H1 (cell line): ENCODE measurements around the gene AP1M1. TPM values are rescaled to one million over a fixed set of nuclear protein-coding genes. Genes with fewer than 3 reads are reported as not detected.

ENCODE experiments used
- CTCF ChIA-PET: fragments of 300-600 bp; sonication (Branson Sonifier 250); formaldehyde crosslinking; loops from one replicate; lab custom pipeline; 2021; ENCODE audit not compliant: partially characterized antibody; lab: Charles Lee
- POLR2A ChIA-PET: fragments of 300-600 bp; sonication (Branson Sonifier 250); formaldehyde crosslinking; loops from one replicate; lab custom pipeline; 2021; ENCODE audit warnings: inconsistent platforms; ENCODE audit not compliant: partially characterized antibody; lab: Charles Lee
- DNase-seq, 2 experiments: peaks; one replicate each; pipeline versions ENCODE4 v3.0.0 to v3.0.0-alpha.2; 2010 to 2022; ENCODE audit warnings: low spot score in 2 of 2, low read depth in 1 of 2, mixed read lengths in 1 of 2
- FAIRE-seq: peaks from 2 replicates; lab custom pipeline; 2011; peaks lifted over from hg19 to GRCh38; lab: Jason Lieb, UNC
- H2AFZ ChIP-seq: 2 replicates; pipeline ENCODE4 v1.8.1; 2012; ENCODE audit warnings: low read length, inconsistent platforms
- H2AK5ac ChIP-seq: 2 replicates; pipeline ENCODE4 v1.6.1; 2013; ENCODE audit warnings: low read depth, low read length
- H2BK120ac ChIP-seq: replicated peaks from 2 replicates; pipeline ENCODE3; 2013; ENCODE audit warnings: low read depth, low read length, inconsistent platforms
- H2BK12ac ChIP-seq: 2 replicates; pipeline ENCODE4 v1.6.1; 2013; ENCODE audit warnings: low read depth, low read length
- H2BK15ac ChIP-seq: 2 replicates; pipeline ENCODE4 v1.6.1; 2013; ENCODE audit warnings: low read length
- H2BK20ac ChIP-seq: 2 replicates; pipeline ENCODE4 v1.6.1; 2013; ENCODE audit warnings: low read length
- H2BK5ac ChIP-seq: 2 replicates; pipeline ENCODE4 v1.6.1; 2013; ENCODE audit warnings: low read depth, low read length
- H3K14ac ChIP-seq: 2 replicates; pipeline ENCODE4 v1.6.1; 2013; ENCODE audit warnings: inconsistent platforms; ENCODE audit not compliant: insufficient read length
- H3K18ac ChIP-seq: 2 replicates; pipeline ENCODE4 v1.6.1; 2013; ENCODE audit warnings: low read length; ENCODE audit errors: extremely low read depth
- H3K23ac ChIP-seq: 2 replicates; pipeline ENCODE4 v1.6.1; 2013; ENCODE audit warnings: inconsistent platforms; ENCODE audit not compliant: insufficient read length
- H3K23me2 ChIP-seq: 2 replicates; pipeline ENCODE4 v1.6.1; 2013; ENCODE audit warnings: low read depth, low read length
- H3K27ac ChIP-seq: 2 replicates; pipeline ENCODE4 v1.6.1; 2011; ENCODE audit warnings: low read depth, low read length, inconsistent platforms
- H3K27me3 ChIP-seq, 4 experiments: replicated peaks in 1 of 4; 1 replicate in 1 of 4; 2 replicates in 3 of 4; pipeline versions ENCODE4 v1.6.1 to v1.8.1; 2011 to 2013; ENCODE audit warnings: low read length in 3 of 4, mild to moderate bottlenecking in 3 of 4, inconsistent platforms in 2 of 4, mixed read lengths in 2 of 4, moderate library complexity in 1 of 4; ENCODE audit not compliant: control insufficient read depth in 3 of 4, insufficient read depth in 3 of 4; ENCODE audit errors: extremely low read depth in 1 of 4
- H3K36me3 ChIP-seq, 4 experiments: 2 replicates each; pipeline versions ENCODE4 v1.6.1 to v1.8.1; 2011 to 2013; ENCODE audit warnings: mild to moderate bottlenecking in 4 of 4, low read length in 3 of 4, moderate library complexity in 2 of 4, control low read depth in 1 of 4, inconsistent platforms in 1 of 4; ENCODE audit not compliant: insufficient read depth in 4 of 4, control insufficient read depth in 2 of 4
- H3K4ac ChIP-seq: replicated peaks from 2 replicates; pipeline ENCODE3; 2013; ENCODE audit warnings: low read length, low read depth, mixed read lengths, inconsistent platforms; ENCODE audit not compliant: insufficient read length
- H3K4me1 ChIP-seq, 4 experiments: replicated peaks in 1 of 4; 1 replicate in 1 of 4; 2 replicates in 3 of 4; pipeline versions ENCODE4 v1.6.1 to v1.8.1; 2011 to 2013; ENCODE audit warnings: low read length in 3 of 4, inconsistent platforms in 2 of 4, mixed read lengths in 1 of 4; ENCODE audit not compliant: insufficient read depth in 4 of 4, control insufficient read depth in 3 of 4
- H3K4me2 ChIP-seq, 2 experiments: 2 replicates each; pipeline versions ENCODE4 v1.6.1 to v1.8.1; 2011 to 2013; ENCODE audit warnings: low read depth in 2 of 2, low read length in 2 of 2, control low read depth in 1 of 2, inconsistent platforms in 1 of 2, mild to moderate bottlenecking in 1 of 2; ENCODE audit not compliant: insufficient read depth in 1 of 2
- H3K4me3 ChIP-seq, 4 experiments: fragments of 200-600, 300-600 bp in 1 of 4; sonication (generic), shearing (Covaris generic), sonication (Bioruptor Twin) in 1 of 4; 2 replicates each; pipeline versions ENCODE4 v1.5.1 to v1.8.1; 2011 to 2016; ENCODE audit warnings: low read length in 4 of 4, low read depth in 3 of 4, control low read depth in 2 of 4, inconsistent platforms in 2 of 4, mild to moderate bottlenecking in 2 of 4, mixed read lengths in 1 of 4, moderate library complexity in 1 of 4; ENCODE audit not compliant: insufficient read depth in 2 of 4; ENCODE audit errors: extremely low read depth in 1 of 4
- H3K56ac ChIP-seq: replicated peaks from 2 replicates; pipeline ENCODE3; 2013; ENCODE audit warnings: low read depth, mild to moderate bottlenecking, mixed read lengths, low read length, inconsistent platforms; ENCODE audit not compliant: insufficient read length
- H3K79me1 ChIP-seq: 2 replicates; pipeline ENCODE4 v1.6.1; 2013; ENCODE audit warnings: low read depth, low read length, control low read depth
- H3K79me2 ChIP-seq, 2 experiments: 2 replicates each; pipeline versions ENCODE4 v1.6.1 to v1.8.1; 2012 to 2013; ENCODE audit warnings: low read length in 2 of 2, mild to moderate bottlenecking in 2 of 2, inconsistent platforms in 1 of 2; ENCODE audit not compliant: insufficient read depth in 2 of 2, control insufficient read depth in 1 of 2
- H3K9ac ChIP-seq, 4 experiments: replicated peaks in 1 of 4; 1 replicate in 1 of 4; 2 replicates in 3 of 4; pipeline versions ENCODE4 v1.6.1 to v1.8.1; 2011 to 2013; ENCODE audit warnings: low read depth in 3 of 4, low read length in 3 of 4, control low read depth in 2 of 4, mild to moderate bottlenecking in 2 of 4, moderate library complexity in 2 of 4, inconsistent platforms in 1 of 4; ENCODE audit errors: extremely low read depth in 1 of 4
- H3K9me3 ChIP-seq, 2 experiments: 2 replicates each; pipeline versions ENCODE4 v1.6.1 to v1.8.1; 2012 to 2013; ENCODE audit warnings: mild to moderate bottlenecking in 2 of 2, moderate library complexity in 2 of 2, control low read depth in 1 of 2, inconsistent platforms in 1 of 2, low read depth in 1 of 2, low read length in 1 of 2, mixed read lengths in 1 of 2; ENCODE audit not compliant: insufficient read depth in 2 of 2
- H4K20me1 ChIP-seq, 2 experiments: replicated peaks in 1 of 2; 2 replicates each; pipeline versions ENCODE3 to v1.8.1; 2011 to 2013; ENCODE audit warnings: inconsistent platforms in 2 of 2, low read length in 2 of 2, mild to moderate bottlenecking in 1 of 2; ENCODE audit not compliant: insufficient read depth in 2 of 2, control insufficient read depth in 1 of 2
- H4K5ac ChIP-seq: 2 replicates; pipeline ENCODE4 v1.6.1; 2013; ENCODE audit warnings: low read length, low read depth, mixed read lengths, inconsistent platforms; ENCODE audit not compliant: insufficient read length
- H4K8ac ChIP-seq: 2 replicates; pipeline ENCODE4 v1.8.0; 2013; ENCODE audit warnings: mild to moderate bottlenecking, moderate library complexity, low read length, inconsistent platforms; ENCODE audit not compliant: insufficient read depth; ENCODE audit errors: extremely low read depth
- H4K91ac ChIP-seq: replicated peaks from 2 replicates; pipeline ENCODE3; 2013; ENCODE audit warnings: low read length, mixed read lengths, inconsistent platforms; ENCODE audit not compliant: insufficient read length
- BACH1 ChIP-seq: IDR thresholded peaks from 2 replicates; pipeline ENCODE4 v1.6.1; 2012; ENCODE audit warnings: low read length, improper control_type of control experiment
- CBX5 ChIP-seq: fragments of 300-800, 300-1000 bp; sonication (generic); IDR thresholded peaks from 2 replicates; pipeline ENCODE4 v1.7.1; 2016; ENCODE audit warnings: antibody characterized with exemption, low read length, low read depth
- GABPA ChIP-seq: IDR thresholded peaks from 2 replicates; pipeline ENCODE4 v1.6.1; 2011; ENCODE audit warnings: mild to moderate bottlenecking, low read length, moderate library complexity, borderline replicate concordance; ENCODE audit not compliant: insufficient read depth
- POLR2AphosphoS5 ChIP-seq: IDR thresholded peaks from 2 replicates; pipeline ENCODE4 v1.6.1; 2011; ENCODE audit warnings: low read depth, low read length
- RAD21 ChIP-seq, 2 experiments: IDR thresholded peaks in 1 of 2; conservative IDR thresholded peaks in 1 of 2; 2 replicates each; pipeline ENCODE4 v1.6.1; 2011; ENCODE audit warnings: low read depth in 2 of 2, low read length in 2 of 2, improper control_type of control experiment in 1 of 2, inconsistent platforms in 1 of 2, mild to moderate bottlenecking in 1 of 2, moderate library complexity in 1 of 2
- RBBP5 ChIP-seq: IDR thresholded peaks from 2 replicates; pipeline ENCODE4 v1.7.1; 2012; ENCODE audit warnings: low read depth, mild to moderate bottlenecking, inconsistent platforms, low read length, moderate library complexity, borderline replicate concordance
- SIX5 ChIP-seq: IDR thresholded peaks from 2 replicates; pipeline ENCODE4 v1.6.1; 2011; ENCODE audit warnings: mild to moderate bottlenecking, low read depth, low read length
- SUZ12 ChIP-seq: fragments of 200-600 bp; sonication (generic); IDR thresholded peaks from 2 replicates; pipeline ENCODE4 v1.6.1; 2012; ENCODE audit warnings: mild to moderate bottlenecking, inconsistent platforms, low read length, moderate library complexity, mixed read lengths
- WGBS, 2 experiments: shearing (Covaris generic) in 1 of 2; methylation state at CpG; one replicate each; pipeline versions ENCODE4 v1.1.6 to v1.1.7; 2013 to 2015; ENCODE audit warnings: low lambda C conversion rate in 2 of 2, mixed read lengths in 2 of 2, inconsistent platforms in 1 of 2, low coverage in 1 of 2, missing lambda C conversion rate in 1 of 2; ENCODE audit not compliant: insufficient replicate concordance in 2 of 2, insufficient coverage in 1 of 2, insufficient read length in 1 of 2; ENCODE audit errors: extremely low coverage in 1 of 2, missing lambda C conversion rate in 1 of 2; 5-methylcytosine and 5-hydroxymethylcytosine counted together
- polyA plus RNA-seq, 7 experiments: library from polyadenylated mRNA; depleted of rRNA in 3 of 7; stranded (reverse) in 5 of 7; unstranded in 2 of 7; fragments of >200 nt in 5 of 7; fragments of 200-250 nt in 2 of 7; gene quantifications; 1 replicate in 5 of 7; 2 replicates in 1 of 7; 4 replicates in 1 of 7; pipeline versions ENCODE4 v1.2.1 to v1.2.3, GENCODE V29; 2011 to 2013; ENCODE audit warnings: missing spikeins in 2 of 7, mixed read lengths in 2 of 7
- total RNA-seq: library from RNA; stranded (reverse); fragmentation: NEBNext Ultra II Directional; extraction: Animal tissue kit (Norgen Biotek cat#: 25700); gene quantifications from 2 replicates; pipeline ENCODE4 v1.2.1, GENCODE V29; 2021
- TF ChIP-seq, protein P1 (sequence below), 3 experiments: IDR thresholded peaks; 1 replicate in 2 of 3; 2 replicates in 1 of 3; pipeline versions ENCODE4 v1.5.1 to v1.6.1; 2011; ENCODE audit warnings: low read length in 3 of 3, mild to moderate bottlenecking in 3 of 3, inconsistent platforms in 2 of 3, low read depth in 1 of 3, moderate library complexity in 1 of 3; ENCODE audit not compliant: insufficient read depth in 1 of 3; ENCODE audit errors: control extremely low read depth in 1 of 3

AP1M1 gene
- total and polyA plus RNA-seq, 2 of the 8 experiments (the other 6 are each of a cell fraction or from before 2014, with no cell fraction given) = 30.9 to 37.5 TPM

DNA sequence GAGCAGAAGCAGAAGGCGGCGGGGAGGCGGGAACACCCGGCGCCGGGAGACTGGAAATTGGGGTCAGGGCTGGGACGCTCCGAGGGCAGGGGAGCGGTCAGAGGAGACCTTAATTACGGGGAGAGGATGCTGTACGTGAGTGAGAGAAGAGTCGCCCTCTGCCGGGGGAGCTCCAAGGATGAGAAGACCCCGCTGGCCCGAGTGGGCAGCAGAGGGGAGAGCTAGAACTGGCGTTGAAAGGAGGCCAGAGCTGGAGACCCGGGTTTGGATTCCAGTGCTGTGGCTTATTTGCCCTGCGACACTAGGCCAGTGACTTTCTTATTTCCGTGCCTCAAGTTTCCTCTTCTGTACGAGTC, 12.0 kb upstream of the AP1M1 start:
- Histone ChIP-seq H3K14ac (no peak overlapping the region), H3K23me2 (peaks cover 3% of the 10 kb centered on the region; the same call in 1 of the 2 replicates), H3K27ac (peak overlapping the region; percentile 80; the same call in 1 of the 2 replicates), H3K9me3 (no peaks in the 10 kb centered on the region), H3K27me3 (no peaks in the 10 kb centered on the region), H4K20me1 (peaks cover 4 to 9% of the 10 kb centered on the region in 2 experiments), H3K18ac (peak overlapping the region; percentile 60; the same call in 1 of the 2 replicates), H4K5ac (no peak overlapping the region), H3K79me2 (peaks cover 0 to 18% of the 10 kb centered on the region in 2 experiments; a peak in 3 of 4 replicates), H2BK5ac (peak overlapping the region; percentile 44; the same call in 1 of the 2 replicates), H3K4me2 (peak overlapping the region; percentile 69 to 70), H2BK120ac (no peak overlapping the region), H2AFZ (no peak overlapping the region), H4K91ac (no peak overlapping the region), H3K4ac (no peak overlapping the region), H3K23ac (no peak overlapping the region), H2AK5ac (no peak overlapping the region), H2BK15ac (no peak overlapping the region), H2BK20ac (no peak overlapping the region), H3K4me3 (peak overlapping the region; percentile 71 to 96 (median 92)), H3K4me1 (peaks cover 0 to 2% (median 0%) of the 10 kb centered on the region in 4 experiments; a peak in 1 of 7 replicates), H3K36me3 (peaks cover 3 to 24% (median 8%) of the 10 kb centered on the region in 4 experiments), H3K56ac (no peak overlapping the region), H3K79me1 (peaks cover 10% of the 10 kb centered on the region), H4K8ac (peak overlapping the region; percentile 97; the same call in 1 of the 2 replicates), H3K9ac (peak overlapping the region; percentile 73 to 87 (median 82)), H2BK12ac (no peak overlapping the region)
- FAIRE-seq (no peak), DNase-seq (peak in 1 of 2 experiments; percentile 72)
- ChIA-PET CTCF (interaction anchor here (0.6 to 3.8 kb wide), 24 partner anchors 10 to 176 kb away, joined by 3 to 23 read pairs (median 4); partner anchors contain the start of genes AP1M1 and HSH2D), POLR2A (interaction anchor here (0.6 to 2.2 kb wide), 17 partner anchors 8 to 145 kb away, joined by 3 to 25 read pairs (median 3); partner anchors contain the start of genes AP1M1, RAB8A and TPM4)
- 6% methylated on average over 20 of the region's 20 CpGs; no CpG with 5 or more reads in 1 of the 2 experiments for WGBS, 2 experiments
- TF ChIP-seq RBBP5 (0 out of 2 replicates have a peak, but pooled peaks have one; percentile 24), RAD21 (IDR thresholded peaks at IDR 0.05 in 1 of 2, conservative IDR thresholded peaks at IDR 0.05 in 1 of 2; ENCODE audit: low read depth in 2 of 2, low read length in 2 of 2) (peak; percentile 17 to 31; a peak in 2 of 4 replicates), SIX5 (no peak), CBX5 (no peak), GABPA (no peak), POLR2AphosphoS5 (no peak), BACH1 (no peak), SUZ12 (no peak)
- TF ChIP-seq, protein P1, sequence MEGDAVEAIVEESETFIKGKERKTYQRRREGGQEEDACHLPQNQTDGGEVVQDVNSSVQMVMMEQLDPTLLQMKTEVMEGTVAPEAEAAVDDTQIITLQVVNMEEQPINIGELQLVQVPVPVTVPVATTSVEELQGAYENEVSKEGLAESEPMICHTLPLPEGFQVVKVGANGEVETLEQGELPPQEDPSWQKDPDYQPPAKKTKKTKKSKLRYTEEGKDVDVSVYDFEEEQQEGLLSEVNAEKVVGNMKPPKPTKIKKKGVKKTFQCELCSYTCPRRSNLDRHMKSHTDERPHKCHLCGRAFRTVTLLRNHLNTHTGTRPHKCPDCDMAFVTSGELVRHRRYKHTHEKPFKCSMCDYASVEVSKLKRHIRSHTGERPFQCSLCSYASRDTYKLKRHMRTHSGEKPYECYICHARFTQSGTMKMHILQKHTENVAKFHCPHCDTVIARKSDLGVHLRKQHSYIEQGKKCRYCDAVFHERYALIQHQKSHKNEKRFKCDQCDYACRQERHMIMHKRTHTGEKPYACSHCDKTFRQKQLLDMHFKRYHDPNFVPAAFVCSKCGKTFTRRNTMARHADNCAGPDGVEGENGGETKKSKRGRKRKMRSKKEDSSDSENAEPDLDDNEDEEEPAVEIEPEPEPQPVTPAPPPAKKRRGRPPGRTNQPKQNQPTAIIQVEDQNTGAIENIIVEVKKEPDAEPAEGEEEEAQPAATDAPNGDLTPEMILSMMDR (IDR thresholded peaks at IDR 0.05; ENCODE audit: control extremely low read depth in 1 of 3, insufficient read depth in 1 of 3, low read depth in 1 of 3, low read length in 3 of 3) = peak; percentile 53 to 62 (median 61)
